MM.1S (cell line): ENCODE results near the gene NEIL1.

Experiments
- DNase-seq: peaks from one replicate; pipeline ENCODE4 v3.0.0-alpha.2; 2015
- H2AFZ ChIP-seq: fragments of 300-600 bp; sonication (generic); 2 replicates; pipeline ENCODE4 v1.6.0; 2016; ENCODE audit warnings: antibody characterized with exemption, low read length
- H3F3A ChIP-seq: fragments of 300-600 bp; sonication (generic); 2 replicates; pipeline ENCODE4 v1.6.1; 2016; ENCODE audit warnings: mild to moderate bottlenecking, antibody characterized with exemption, low read length, moderate library complexity, mixed read lengths; ENCODE audit not compliant: insufficient read depth
- H3K27ac ChIP-seq: fragments of 300-600 bp; sonication (generic); 2 replicates; pipeline ENCODE4 v1.5.1; 2016; ENCODE audit warnings: mild to moderate bottlenecking, low read length
- H3K27me3 ChIP-seq: fragments of 300-600 bp; sonication (generic); replicated peaks from 2 replicates; pipeline ENCODE4 v1.6.0; 2016; ENCODE audit warnings: low read length; ENCODE audit not compliant: insufficient read depth
- H3K36me3 ChIP-seq: fragments of 300-600 bp; sonication (generic); replicated peaks from 2 replicates; pipeline ENCODE4 v1.6.1; 2016; ENCODE audit warnings: mild to moderate bottlenecking, low read length, mixed read lengths; ENCODE audit not compliant: insufficient read depth
- H3K4me1 ChIP-seq: fragments of 300-600 bp; sonication (generic); 2 replicates; pipeline ENCODE4 v1.6.1; 2016; ENCODE audit warnings: low read length, mixed read lengths
- H3K4me2 ChIP-seq: fragments of 300-600 bp; sonication (generic); 2 replicates; pipeline ENCODE4 v1.6.0; 2016; ENCODE audit warnings: low read depth, low read length
- H3K4me3 ChIP-seq: fragments of 300-600 bp; sonication (generic); 2 replicates; pipeline ENCODE4 v1.5.1; 2016; ENCODE audit warnings: low read length, mixed read lengths
- H3K79me2 ChIP-seq: fragments of 300-600 bp; sonication (generic); 2 replicates; pipeline ENCODE4 v1.6.1; 2016; ENCODE audit warnings: mixed run types, low read length, mixed read lengths
- H3K9ac ChIP-seq: fragments of 300-600 bp; sonication (generic); 2 replicates; pipeline ENCODE4 v1.6.1; 2016; ENCODE audit warnings: low read length, mixed read lengths
- H3K9me2 ChIP-seq: fragments of 300-600 bp; sonication (generic); replicated peaks from 2 replicates; pipeline ENCODE4 v1.6.1; 2016; ENCODE audit warnings: mild to moderate bottlenecking, low read length, mixed read lengths; ENCODE audit not compliant: insufficient read depth
- H3K9me3 ChIP-seq: fragments of 300-600 bp; sonication (generic); replicated peaks from 2 replicates; pipeline ENCODE4 v1.6.1; 2016; ENCODE audit warnings: mild to moderate bottlenecking, low read length, mixed read lengths; ENCODE audit not compliant: insufficient read depth
- H4K20me1 ChIP-seq: fragments of 300-600 bp; sonication (generic); 2 replicates; pipeline ENCODE4 v1.6.1; 2016; ENCODE audit warnings: mild to moderate bottlenecking, low read length, moderate library complexity, mixed read lengths; ENCODE audit not compliant: insufficient read depth
- CTCF ChIP-seq: fragments of 300-600 bp; sonication (generic); IDR thresholded peaks from 2 replicates; pipeline ENCODE4 v1.5.1; 2016; ENCODE audit warnings: antibody characterized with exemption, low read length, mixed read lengths
- EZH2 ChIP-seq: fragments of 300-600 bp; sonication (generic); optimal IDR thresholded peaks from 2 replicates; pipeline ENCODE3; 2017; ENCODE audit warnings: low read depth, mild to moderate bottlenecking, antibody characterized with exemption, low read length, mixed read lengths
- EZH2phosphoT487 ChIP-seq: fragments of 300-600 bp; sonication (generic); IDR thresholded peaks from 2 replicates; pipeline ENCODE4 v1.6.1; 2018; ENCODE audit warnings: antibody characterized with exemption, low read length

Gene NEIL1

GRCh38 chr15:75335313-75335704 is 11.5 kb upstream of the NEIL1 start:
- Histone ChIP-seq H3K79me2 (peaks cover 13% of the 10 kb centered on the region), H3K4me2 (peak overlapping the region; percentile 84), H3K4me3 (peak overlapping the region; percentile 83), H3K27me3 (no peaks in the 10 kb centered on the region), H3K9ac (peak overlapping the region; percentile 81; the same call in 1 of the 2 replicates), H3K4me1 (peaks cover 10% of the 10 kb centered on the region; the same call in 1 of the 2 replicates), H3K36me3 (no peaks in the 10 kb centered on the region), H2AFZ (peak overlapping the region; percentile 80), H3K27ac (no peak overlapping the region), H3K9me3 (no peaks in the 10 kb centered on the region), H3F3A (peaks cover 14% of the 10 kb centered on the region), H4K20me1 (no peaks in the 10 kb centered on the region), H3K9me2 (no peaks in the 10 kb centered on the region)
- TF ChIP-seq EZH2 (no peak), EZH2phosphoT487 (no peak), CTCF (no peak)
- DNase-seq: no peak

GRCh38 chr15:75335705-75336355 is 11.0 kb upstream of the NEIL1 start, which contains the start of gene COMMD4:
Gene COMMD4 (plus strand): TSS chr15:75336063. CDS start chr15:75336090, 27 bp downstream.
- peak within 1 kb of the TSS; percentile 81 for H3K9ac ChIP-seq
- peak; percentile 93 for DNase-seq
- H2AFZ ChIP-seq: peak within 1 kb of the TSS; percentile 80
- no peaks in the 10 kb centered on the region for H4K20me1 ChIP-seq
- H3K79me2 ChIP-seq: peaks cover 13% of the 10 kb centered on the region
- H3F3A ChIP-seq: peaks cover 14% of the 10 kb centered on the region
- no peak for TF ChIP-seq EZH2phosphoT487
- TF ChIP-seq EZH2: no peak
- TF ChIP-seq CTCF: no peak
- no peaks in the 10 kb centered on the region for H3K9me3 ChIP-seq
- no peaks in the 10 kb centered on the region for H3K9me2 ChIP-seq
- H3K4me3 ChIP-seq: peak within 1 kb of the TSS; percentile 83
- peaks cover 10% of the 10 kb centered on the region; the same call in 1 of the 2 replicates for H3K4me1 ChIP-seq
- no peak within 1 kb of the TSS for H3K27ac ChIP-seq
- H3K4me2 ChIP-seq: peak within 1 kb of the TSS; percentile 84
- no peaks in the 10 kb centered on the region for H3K36me3 ChIP-seq
- no peaks in the 10 kb centered on the region for H3K27me3 ChIP-seq

GRCh38 chr15:75338661-75339240 is 8.1 kb upstream of the NEIL1 start:
- H3F3A ChIP-seq: peaks cover 9% of the 10 kb centered on the region
- no peaks in the 10 kb centered on the region for H4K20me1 ChIP-seq
- H3K9ac ChIP-seq: no peak overlapping the region
- TF ChIP-seq EZH2 (no peak), CTCF (no peak), EZH2phosphoT487 (no peak)
- no peak overlapping the region for H3K27ac ChIP-seq
- no peaks in the 10 kb centered on the region for H3K9me2 ChIP-seq
- H2AFZ ChIP-seq: no peak overlapping the region
- no peak for DNase-seq
- peaks cover 13% of the 10 kb centered on the region for H3K79me2 ChIP-seq
- H3K27me3 ChIP-seq: no peaks in the 10 kb centered on the region
- H3K36me3 ChIP-seq: no peaks in the 10 kb centered on the region
- H3K4me3 ChIP-seq: no peak overlapping the region
- peaks cover 10% of the 10 kb centered on the region; the same call in 1 of the 2 replicates for H3K4me1 ChIP-seq
- no peak overlapping the region for H3K4me2 ChIP-seq
- no peaks in the 10 kb centered on the region for H3K9me3 ChIP-seq
